Measurements from ENCODE around the gene SEMA6D.

The SEMA6D gene

GRCh38 chr15:47781527-47781926, 64.2 kb downstream of the SEMA6D start:
- DNase-seq (ENCODE audit: low read depth, low spot score) = no peak

- DNase-seq (ENCODE audit: low read depth, low spot score) = no peak
These were observed 67.5 kb downstream of the SEMA6D start for GRCh38 chr15:47784820-47785219.

GRCh38 chr15:47786371-47786770, 69.1 kb downstream of the SEMA6D start:
- DNase-seq (ENCODE audit: low read depth, low spot score) = no peak

GRCh38 chr15:47787875-47788274, 70.6 kb downstream of the SEMA6D start:
- no peak for DNase-seq (ENCODE audit: low read depth, low spot score)

GRCh38 chr15:47788685-47789084, 71.4 kb downstream of the SEMA6D start:
- no peak for DNase-seq (ENCODE audit: low read depth, low spot score)

GRCh38 chr15:47791161-47791560, 73.9 kb downstream of the SEMA6D start:
- DNase-seq (ENCODE audit: low read depth, low spot score) = no peak

GRCh38 chr15:47792231-47792630, 74.9 kb downstream of the SEMA6D start:
- no peak for DNase-seq (ENCODE audit: low read depth, low spot score)

- no peak for DNase-seq (ENCODE audit: low read depth, low spot score)
These were observed 77.1 kb downstream of the SEMA6D start for GRCh38 chr15:47794252-47794914.

- no peak for DNase-seq (ENCODE audit: low read depth, low spot score)
These were observed 78.6 kb downstream of the SEMA6D start for GRCh38 chr15:47795864-47796263.

GRCh38 chr15:47796339-47796738, 79.0 kb downstream of the SEMA6D start:
- DNase-seq (ENCODE audit: low read depth, low spot score) = no peak

- DNase-seq (ENCODE audit: low read depth, low spot score) = peak; percentile 13
These were observed 79.5 kb downstream of the SEMA6D start for GRCh38 chr15:47796830-47797229.

GRCh38 chr15:47801522-47801921, 84.2 kb downstream of the SEMA6D start:
- no peak for DNase-seq (ENCODE audit: low read depth, low spot score)

- DNase-seq (ENCODE audit: low read depth, low spot score) = no peak
These were observed 84.9 kb downstream of the SEMA6D start for GRCh38 chr15:47802216-47802615.

GRCh38 chr15:47803767-47804166, 86.5 kb downstream of the SEMA6D start:
- DNase-seq (ENCODE audit: low read depth, low spot score) = no peak

- DNase-seq (ENCODE audit: low read depth, low spot score) = no peak
These were observed 87.4 kb downstream of the SEMA6D start for GRCh38 chr15:47804733-47805132.

GRCh38 chr15:47806008-47806407, 88.7 kb downstream of the SEMA6D start:
- no peak for DNase-seq (ENCODE audit: low read depth, low spot score)

- DNase-seq (ENCODE audit: low read depth, low spot score) = no peak
These were observed 93.9 kb downstream of the SEMA6D start for GRCh38 chr15:47811172-47811571.

- no peak for DNase-seq (ENCODE audit: low read depth, low spot score)
These were observed 95.2 kb downstream of the SEMA6D start for GRCh38 chr15:47812470-47812999.

GRCh38 chr15:47813748-47814384, 96.6 kb downstream of the SEMA6D start:
- no peak for DNase-seq (ENCODE audit: low read depth, low spot score)

GRCh38 chr15:47814620-47815019, 97.3 kb downstream of the SEMA6D start:
- no peak for DNase-seq (ENCODE audit: low read depth, low spot score)

GRCh38 chr15:47817969-47818548, 100.8 kb downstream of the SEMA6D start:
- no peak for DNase-seq (ENCODE audit: low read depth, low spot score)

GRCh38 chr15:47819158-47819557, 101.9 kb downstream of the SEMA6D start:
- DNase-seq (ENCODE audit: low read depth, low spot score) = no peak

Measured in brain pericyte (primary cell).